Liver (tissue), 3 donors: ENCODE results near the gene DCAF15.

ENCODE experiments used
- EGR1 ChIP-seq, 2 donors: IDR thresholded peaks; 2 replicates each; pipeline ENCODE4 v1.6.1; 2016 to 2018; ENCODE audit warnings: antibody characterized with exemption in 2 of 2, low read depth in 2 of 2
- GABPA ChIP-seq, 2 donors: IDR thresholded peaks in 1 of 2; conservative IDR thresholded peaks in 1 of 2; 2 replicates each; pipeline ENCODE4 v1.6.1; 2016; ENCODE audit warnings: antibody characterized with exemption in 2 of 2, mild to moderate bottlenecking in 1 of 2, moderate library complexity in 1 of 2
- HNF4G ChIP-seq: IDR thresholded peaks from 2 replicates; pipeline ENCODE4 v1.6.1; 2016; ENCODE audit warnings: antibody characterized with exemption
- SP1 ChIP-seq: IDR thresholded peaks from 2 replicates; pipeline ENCODE4 v1.6.1; 2018; ENCODE audit warnings: antibody characterized with exemption, mild to moderate bottlenecking
- TAF1 ChIP-seq: conservative IDR thresholded peaks from 2 replicates; pipeline ENCODE4 v1.6.1; 2016; ENCODE audit warnings: antibody characterized with exemption, mild to moderate bottlenecking
- YY1 ChIP-seq: IDR thresholded peaks from 2 replicates; pipeline ENCODE4 v1.6.1; 2016; ENCODE audit warnings: antibody characterized with exemption, mild to moderate bottlenecking
- TF ChIP-seq, protein P1 (sequence below): fragments of 150-350 bp; IDR thresholded peaks from 2 replicates; pipeline ENCODE4 v1.5.1; 2017; ENCODE audit warnings: improper control_type of control experiment, low read depth, low read length; ENCODE audit not compliant: missing input control
- TF ChIP-seq, protein P2 (sequence below): IDR thresholded peaks from 2 replicates; pipeline ENCODE4 v1.6.1; 2016; ENCODE audit warnings: antibody characterized with exemption
- TF ChIP-seq, protein P3 (sequence below): IDR thresholded peaks from 2 replicates; pipeline ENCODE4 v1.6.1; 2016; ENCODE audit warnings: antibody characterized with exemption
- TF ChIP-seq, protein P4 (sequence below): IDR thresholded peaks from 2 replicates; pipeline ENCODE4 v1.6.1; 2016; ENCODE audit warnings: antibody characterized with exemption, mild to moderate bottlenecking
- TF ChIP-seq, protein P5 (sequence below): IDR thresholded peaks from 2 replicates; pipeline ENCODE4 v1.6.1; 2016; ENCODE audit warnings: antibody characterized with exemption
- donor health status: healthy.
- donor health status: healthy.

DNA sequence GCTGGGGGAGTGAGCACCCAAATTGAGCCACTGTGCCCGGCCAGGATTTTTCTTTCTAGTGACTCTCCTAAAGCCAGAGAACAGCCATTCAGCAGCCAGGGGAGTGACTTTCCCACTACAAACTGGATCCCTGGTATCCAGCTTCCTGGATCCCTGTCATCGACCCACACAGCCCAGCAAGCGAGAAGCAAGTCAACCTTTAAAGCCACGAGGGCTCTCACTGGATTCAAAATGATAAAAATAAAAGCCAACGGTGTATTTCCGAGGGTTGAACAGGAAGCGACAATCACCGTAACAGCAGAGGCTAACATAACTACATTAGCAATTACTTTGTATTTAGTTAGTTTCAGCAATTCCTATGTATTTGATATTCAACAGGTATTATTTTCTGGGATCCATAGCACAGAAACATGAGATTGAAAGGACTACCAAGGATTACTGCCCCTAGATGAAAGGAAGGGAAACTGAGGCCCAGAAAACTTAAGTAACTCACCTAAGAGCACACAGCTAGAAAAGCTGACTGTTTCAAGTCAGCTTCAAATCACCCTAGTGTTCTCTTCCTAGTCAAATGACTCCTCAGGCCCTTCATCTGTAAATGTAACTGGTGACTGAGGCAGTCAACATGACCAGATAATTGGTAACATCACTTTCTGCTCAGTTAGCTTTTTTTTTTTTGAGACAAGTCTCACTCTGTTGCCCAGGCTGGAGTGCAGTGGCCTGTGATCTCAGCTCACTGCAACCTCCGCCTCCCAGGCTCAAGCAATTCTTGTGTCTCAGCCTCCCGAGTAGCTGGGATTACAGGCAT is 51.1 kb downstream of the DCAF15 start:
- TF ChIP-seq SP1 (no peak), TAF1 (no peak), YY1 (no peak), GABPA (IDR thresholded peaks at IDR 0.05 in 1 of 2, conservative IDR thresholded peaks at IDR 0.05 in 1 of 2) (no peak), HNF4G (no peak), EGR1 (IDR thresholded peaks at IDR 0.05; ENCODE audit: low read depth in 2 of 2) (no peak)
- TF ChIP-seq, protein P1, sequence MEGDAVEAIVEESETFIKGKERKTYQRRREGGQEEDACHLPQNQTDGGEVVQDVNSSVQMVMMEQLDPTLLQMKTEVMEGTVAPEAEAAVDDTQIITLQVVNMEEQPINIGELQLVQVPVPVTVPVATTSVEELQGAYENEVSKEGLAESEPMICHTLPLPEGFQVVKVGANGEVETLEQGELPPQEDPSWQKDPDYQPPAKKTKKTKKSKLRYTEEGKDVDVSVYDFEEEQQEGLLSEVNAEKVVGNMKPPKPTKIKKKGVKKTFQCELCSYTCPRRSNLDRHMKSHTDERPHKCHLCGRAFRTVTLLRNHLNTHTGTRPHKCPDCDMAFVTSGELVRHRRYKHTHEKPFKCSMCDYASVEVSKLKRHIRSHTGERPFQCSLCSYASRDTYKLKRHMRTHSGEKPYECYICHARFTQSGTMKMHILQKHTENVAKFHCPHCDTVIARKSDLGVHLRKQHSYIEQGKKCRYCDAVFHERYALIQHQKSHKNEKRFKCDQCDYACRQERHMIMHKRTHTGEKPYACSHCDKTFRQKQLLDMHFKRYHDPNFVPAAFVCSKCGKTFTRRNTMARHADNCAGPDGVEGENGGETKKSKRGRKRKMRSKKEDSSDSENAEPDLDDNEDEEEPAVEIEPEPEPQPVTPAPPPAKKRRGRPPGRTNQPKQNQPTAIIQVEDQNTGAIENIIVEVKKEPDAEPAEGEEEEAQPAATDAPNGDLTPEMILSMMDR = no peak
- TF ChIP-seq, protein P2, sequence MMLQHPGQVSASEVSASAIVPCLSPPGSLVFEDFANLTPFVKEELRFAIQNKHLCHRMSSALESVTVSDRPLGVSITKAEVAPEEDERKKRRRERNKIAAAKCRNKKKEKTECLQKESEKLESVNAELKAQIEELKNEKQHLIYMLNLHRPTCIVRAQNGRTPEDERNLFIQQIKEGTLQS = no peak
- TF ChIP-seq, protein P3, sequence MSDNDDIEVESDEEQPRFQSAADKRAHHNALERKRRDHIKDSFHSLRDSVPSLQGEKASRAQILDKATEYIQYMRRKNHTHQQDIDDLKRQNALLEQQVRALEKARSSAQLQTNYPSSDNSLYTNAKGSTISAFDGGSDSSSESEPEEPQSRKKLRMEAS = no peak
- TF ChIP-seq, protein P4, sequence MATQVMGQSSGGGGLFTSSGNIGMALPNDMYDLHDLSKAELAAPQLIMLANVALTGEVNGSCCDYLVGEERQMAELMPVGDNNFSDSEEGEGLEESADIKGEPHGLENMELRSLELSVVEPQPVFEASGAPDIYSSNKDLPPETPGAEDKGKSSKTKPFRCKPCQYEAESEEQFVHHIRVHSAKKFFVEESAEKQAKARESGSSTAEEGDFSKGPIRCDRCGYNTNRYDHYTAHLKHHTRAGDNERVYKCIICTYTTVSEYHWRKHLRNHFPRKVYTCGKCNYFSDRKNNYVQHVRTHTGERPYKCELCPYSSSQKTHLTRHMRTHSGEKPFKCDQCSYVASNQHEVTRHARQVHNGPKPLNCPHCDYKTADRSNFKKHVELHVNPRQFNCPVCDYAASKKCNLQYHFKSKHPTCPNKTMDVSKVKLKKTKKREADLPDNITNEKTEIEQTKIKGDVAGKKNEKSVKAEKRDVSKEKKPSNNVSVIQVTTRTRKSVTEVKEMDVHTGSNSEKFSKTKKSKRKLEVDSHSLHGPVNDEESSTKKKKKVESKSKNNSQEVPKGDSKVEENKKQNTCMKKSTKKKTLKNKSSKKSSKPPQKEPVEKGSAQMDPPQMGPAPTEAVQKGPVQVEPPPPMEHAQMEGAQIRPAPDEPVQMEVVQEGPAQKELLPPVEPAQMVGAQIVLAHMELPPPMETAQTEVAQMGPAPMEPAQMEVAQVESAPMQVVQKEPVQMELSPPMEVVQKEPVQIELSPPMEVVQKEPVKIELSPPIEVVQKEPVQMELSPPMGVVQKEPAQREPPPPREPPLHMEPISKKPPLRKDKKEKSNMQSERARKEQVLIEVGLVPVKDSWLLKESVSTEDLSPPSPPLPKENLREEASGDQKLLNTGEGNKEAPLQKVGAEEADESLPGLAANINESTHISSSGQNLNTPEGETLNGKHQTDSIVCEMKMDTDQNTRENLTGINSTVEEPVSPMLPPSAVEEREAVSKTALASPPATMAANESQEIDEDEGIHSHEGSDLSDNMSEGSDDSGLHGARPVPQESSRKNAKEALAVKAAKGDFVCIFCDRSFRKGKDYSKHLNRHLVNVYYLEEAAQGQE = no peak
- TF ChIP-seq, protein P5, sequence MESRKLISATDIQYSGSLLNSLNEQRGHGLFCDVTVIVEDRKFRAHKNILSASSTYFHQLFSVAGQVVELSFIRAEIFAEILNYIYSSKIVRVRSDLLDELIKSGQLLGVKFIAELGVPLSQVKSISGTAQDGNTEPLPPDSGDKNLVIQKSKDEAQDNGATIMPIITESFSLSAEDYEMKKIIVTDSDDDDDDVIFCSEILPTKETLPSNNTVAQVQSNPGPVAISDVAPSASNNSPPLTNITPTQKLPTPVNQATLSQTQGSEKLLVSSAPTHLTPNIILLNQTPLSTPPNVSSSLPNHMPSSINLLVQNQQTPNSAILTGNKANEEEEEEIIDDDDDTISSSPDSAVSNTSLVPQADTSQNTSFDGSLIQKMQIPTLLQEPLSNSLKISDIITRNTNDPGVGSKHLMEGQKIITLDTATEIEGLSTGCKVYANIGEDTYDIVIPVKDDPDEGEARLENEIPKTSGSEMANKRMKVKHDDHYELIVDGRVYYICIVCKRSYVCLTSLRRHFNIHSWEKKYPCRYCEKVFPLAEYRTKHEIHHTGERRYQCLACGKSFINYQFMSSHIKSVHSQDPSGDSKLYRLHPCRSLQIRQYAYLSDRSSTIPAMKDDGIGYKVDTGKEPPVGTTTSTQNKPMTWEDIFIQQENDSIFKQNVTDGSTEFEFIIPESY = no peak
